BJ (cell line): Measurements from ENCODE around the gene ALS2CL. TPM values are rescaled to one million over a fixed set of nuclear protein-coding genes. Genes with fewer than 3 reads are reported as not detected.

Experiments used
- CTCF ChIA-PET: fragments of 350-600 bp; formaldehyde crosslinking; extraction: SDS; loops from one replicate; lab custom pipeline; 2021; ENCODE audit warnings: antibody characterized with exemption, inconsistent platforms; lab: Yijun Ruan, JAX
- POLR2A ChIA-PET: fragments of 300-600 bp; sonication (Branson Sonifier 250); formaldehyde crosslinking; extraction: SDS; loops from one replicate; lab custom pipeline; 2021; ENCODE audit warnings: antibody characterized with exemption; lab: Charles Lee
- DNase-seq: peaks from one replicate; pipeline ENCODE4 v3.0.0-alpha.2; 2011; ENCODE audit warnings: low read depth
- H3K27me3 ChIP-seq: 2 replicates; pipeline ENCODE4 v1.6.0; 2011; ENCODE audit warnings: low read length; ENCODE audit not compliant: control insufficient read depth, insufficient read depth
- H3K36me3 ChIP-seq: 2 replicates; pipeline ENCODE4 v1.5.1; 2011; ENCODE audit warnings: low read length; ENCODE audit not compliant: control insufficient read depth, insufficient read depth
- H3K4me3 ChIP-seq: 2 replicates; pipeline ENCODE4 v1.5.1; 2011; ENCODE audit warnings: low read depth, mild to moderate bottlenecking, control low read depth, low read length
- CTCF ChIP-seq: IDR thresholded peaks from 2 replicates; pipeline ENCODE4 v1.5.1; 2011; ENCODE audit warnings: low read depth, mild to moderate bottlenecking, control low read depth, inconsistent platforms, low read length, moderate library complexity; ENCODE audit not compliant: insufficient read depth
- polyA plus RNA-seq: library from polyadenylated mRNA; depleted of rRNA; stranded (reverse); fragments of >200 nt; gene quantifications from 2 replicates; pipeline ENCODE4 v1.2.3, GENCODE V29; 2011

The ALS2CL gene
- polyA plus RNA-seq, 1 experiment = 7.2 TPM

GRCh38 chr3:46668116-46668515 is 25.4 kb downstream of the ALS2CL start:
- H3K27me3 ChIP-seq = no peaks in the 10 kb centered on the region; the same call in 1 of the 2 replicates
- H3K36me3 ChIP-seq = no peaks in the 10 kb centered on the region
- no peak for DNase-seq
- ChIA-PET CTCF (interaction anchor here (0.5 kb wide), 1 partner anchor 573 kb away, joined by 3 read pairs; no protein-coding TSS in a partner anchor), POLR2A (no interaction called here)
- H3K4me3 ChIP-seq = no peak overlapping the region
- TF ChIP-seq CTCF = no peak

GRCh38 chr3:46667657-46668056 is 25.8 kb downstream of the ALS2CL start:
- POLR2A ChIA-PET = no interaction called here
- DNase-seq = no peak
- Histone ChIP-seq H3K4me3 (no peak overlapping the region), H3K36me3 (no peaks in the 10 kb centered on the region), H3K27me3 (no peaks in the 10 kb centered on the region; the same call in 1 of the 2 replicates)
- no peak for TF ChIP-seq CTCF
- CTCF ChIA-PET = no interaction called here

- no peak for DNase-seq
- ChIA-PET CTCF (no interaction called here), POLR2A (no interaction called here)
- Histone ChIP-seq H3K4me3 (no peak overlapping the region), H3K36me3 (no peaks in the 10 kb centered on the region), H3K27me3 (no peaks in the 10 kb centered on the region; the same call in 1 of the 2 replicates)
- no peak for TF ChIP-seq CTCF
These were observed 26.3 kb downstream of the ALS2CL start for GRCh38 chr3:46667061-46667621.

- H3K27me3 ChIP-seq = no peaks in the 10 kb centered on the region; the same call in 1 of the 2 replicates
- no peaks in the 10 kb centered on the region for H3K36me3 ChIP-seq
- ChIA-PET POLR2A (no interaction called here), CTCF (interaction anchor here (1.2 kb wide), 1 partner anchor 33 kb away, joined by 4 read pairs; no protein-coding TSS in a partner anchor)
- DNase-seq = no peak
- no peak for TF ChIP-seq CTCF
- H3K4me3 ChIP-seq = no peak overlapping the region
These were observed 27.0 kb downstream of the ALS2CL start for GRCh38 chr3:46666453-46666845.

GRCh38 chr3:46665763-46666452 is 27.6 kb downstream of the ALS2CL start:
- Histone ChIP-seq H3K27me3 (no peaks in the 10 kb centered on the region; the same call in 1 of the 2 replicates), H3K4me3 (no peak overlapping the region), H3K36me3 (no peaks in the 10 kb centered on the region)
- POLR2A ChIA-PET = no interaction called here
- DNase-seq = no peak
- CTCF ChIA-PET = interaction anchor here (1.2 kb wide), 1 partner anchor 33 kb away, joined by 4 read pairs; no protein-coding TSS in a partner anchor
- no peak for TF ChIP-seq CTCF
